D721Med (cell line): ENCODE results near the gene FOXP4.

Experiments
- DNase-seq: peaks from one replicate; pipeline ENCODE4 v3.0.0; 2011; ENCODE audit warnings: low spot score; ENCODE audit not compliant: insufficient read length
- FAIRE-seq: peaks from 2 replicates; lab custom pipeline; 2011; peaks lifted over from hg19 to GRCh38; lab: Jason Lieb, UNC
- CTCF ChIP-seq: IDR thresholded peaks from 2 replicates; pipeline ENCODE4 v1.5.1; 2012; ENCODE audit warnings: mild to moderate bottlenecking, control low read depth; ENCODE audit not compliant: insufficient read depth; ENCODE audit errors: missing control alignments

FOXP4 gene

GRCh38 chr6:41545703-41546474 is at the start of gene FOXP4:
Gene FOXP4, plus strand, starts transcription at chr6:41546381. Its CDS starts 19,380 bp downstream, at chr6:41565761.
- no peak for TF ChIP-seq CTCF
- DNase-seq (peak; percentile 87), FAIRE-seq (no peak)

GRCh38 chr6:41497573-41497972 is 48.6 kb upstream of the FOXP4 start:
- FAIRE-seq (no peak), DNase-seq (no peak)
- no peak for TF ChIP-seq CTCF

- no peak for DNase-seq
- no peak for FAIRE-seq
- TF ChIP-seq CTCF = no peak
Measured at GRCh38 chr6:41497994-41498393, 48.2 kb upstream of the FOXP4 start.

- DNase-seq (no peak), FAIRE-seq (no peak)
- TF ChIP-seq CTCF = no peak
Measured at GRCh38 chr6:41498968-41499599, 47.1 kb upstream of the FOXP4 start.

GRCh38 chr6:41500561-41500960 is 45.6 kb upstream of the FOXP4 start:
- DNase-seq (no peak), FAIRE-seq (no peak)
- TF ChIP-seq CTCF = no peak

- FAIRE-seq = no peak
- TF ChIP-seq CTCF = no peak
- no peak for DNase-seq
Measured at GRCh38 chr6:41502566-41502916, 43.6 kb upstream of the FOXP4 start.
